ENCODE data around the gene CHMP6.

CHMP6 gene

GRCh38 chr17:80991645-80992076, at the start of gene CHMP6:
Gene CHMP6, plus strand, starts transcription at chr17:80991841. Its CDS starts 78 bp downstream, at chr17:80991919.
- in situ Hi-C loops (cut with MboI; ENCODE audit: low sequenced_read_pairs), result no loop called here

GRCh38 chr17:80942423-80943345, 49.0 kb upstream of the CHMP6 start:
- in situ Hi-C loops (cut with MboI; ENCODE audit: low sequenced_read_pairs), result no loop called here

GRCh38 chr17:80943346-80944145, 48.1 kb upstream of the CHMP6 start:
- in situ Hi-C loops (cut with MboI; ENCODE audit: low sequenced_read_pairs), result no loop called here

GRCh38 chr17:80944326-80944725, 47.3 kb upstream of the CHMP6 start:
- in situ Hi-C loops (cut with MboI; ENCODE audit: low sequenced_read_pairs), result no loop called here

GRCh38 chr17:80945736-80946135, 45.9 kb upstream of the CHMP6 start:
- in situ Hi-C loops (cut with MboI; ENCODE audit: low sequenced_read_pairs), result no loop called here

GRCh38 chr17:80946449-80946848, 45.2 kb upstream of the CHMP6 start:
- in situ Hi-C loops (cut with MboI; ENCODE audit: low sequenced_read_pairs), result no loop called here

GRCh38 chr17:80947200-80947940, 44.3 kb upstream of the CHMP6 start:
- in situ Hi-C loops (cut with MboI; ENCODE audit: low sequenced_read_pairs), result no loop called here

- in situ Hi-C loops (cut with MboI; ENCODE audit: low sequenced_read_pairs), result no loop called here
These were observed 43.3 kb upstream of the CHMP6 start for GRCh38 chr17:80948019-80948975.

- in situ Hi-C loops (cut with MboI; ENCODE audit: low sequenced_read_pairs), result no loop called here
These were observed 42.6 kb upstream of the CHMP6 start for GRCh38 chr17:80948976-80949450.

- in situ Hi-C loops (cut with MboI; ENCODE audit: low sequenced_read_pairs), result no loop called here
These were observed 41.9 kb upstream of the CHMP6 start for GRCh38 chr17:80949451-80950421.

- in situ Hi-C loops (cut with MboI; ENCODE audit: low sequenced_read_pairs), result no loop called here
These were observed 41.0 kb upstream of the CHMP6 start for GRCh38 chr17:80950466-80951120.

- in situ Hi-C loops (cut with MboI; ENCODE audit: low sequenced_read_pairs), result no loop called here
These were observed 40.2 kb upstream of the CHMP6 start for GRCh38 chr17:80951121-80952090.

GRCh38 chr17:80952291-80952690, 39.4 kb upstream of the CHMP6 start:
- in situ Hi-C loops (cut with MboI; ENCODE audit: low sequenced_read_pairs), result no loop called here

GRCh38 chr17:80953471-80954315, 37.9 kb upstream of the CHMP6 start:
- in situ Hi-C loops (cut with MboI; ENCODE audit: low sequenced_read_pairs), result no loop called here

- in situ Hi-C loops (cut with MboI; ENCODE audit: low sequenced_read_pairs), result no loop called here
These were observed 36.6 kb upstream of the CHMP6 start for GRCh38 chr17:80955078-80955477.

- in situ Hi-C loops (cut with MboI; ENCODE audit: low sequenced_read_pairs), result no loop called here
These were observed 35.9 kb upstream of the CHMP6 start for GRCh38 chr17:80955671-80956280.
